Measurements from ENCODE around the gene POU2AF3. TPM values are rescaled to one million over a fixed set of nuclear protein-coding genes. Genes with fewer than 3 reads are reported as not detected.
"Not testable (repeated sequence)": the region's sequence is repeated elsewhere in the genome, so short reads cannot be mapped to it uniquely, and the experiment has no call there.

The POU2AF3 gene
- total and polyA plus RNA-seq, 10 of the 15 experiments (the other 5 are each of a cell fraction or from before 2014, with no cell fraction given): 0.17 TPM; not detected in 8

- intact Hi-C loops (cut with micrococcal nuclease; ENCODE audit: unreplicated experiment); H3K27ac ChIP-seq (ENCODE audit: control insufficient read depth, insufficient read depth); H3K4me2 ChIP-seq (ENCODE audit: control insufficient read depth, insufficient read depth); H4K20me1 ChIP-seq (ENCODE audit: control insufficient read depth, insufficient read depth); BruUV-seq (replicated peaks); H3K4me3 ChIP-seq; POLR2A ChIA-PET; FAIRE-seq; in situ Hi-C loops (cut with MboI); DNase-seq (ENCODE audit: low read depth, low spot score); H3K4me1 ChIP-seq (ENCODE audit: control insufficient read depth, insufficient read depth, low read length); H3K36me3 ChIP-seq (ENCODE audit: control insufficient read depth in 2 of 2, insufficient read depth in 2 of 2, low read length in 1 of 2); H3K9me3 ChIP-seq (replicated peaks; ENCODE audit: control insufficient read depth, insufficient read depth, low read length); H2AFZ ChIP-seq (ENCODE audit: control insufficient read depth, low read depth, low read length); RAD21 ChIA-PET (ENCODE audit: unreplicated experiment); H3K79me2 ChIP-seq (ENCODE audit: control insufficient read depth, insufficient read depth, low read length); ATAC-seq; H3K27me3 ChIP-seq (replicated peaks in 1 of 2; ENCODE audit: control insufficient read depth in 2 of 2, insufficient read depth in 2 of 2, low read length in 1 of 2); H3K9ac ChIP-seq (ENCODE audit: control insufficient read depth, insufficient read depth, low read length): not testable (repeated sequence)
- ChIA-PET SMC1A (ENCODE audit: uncharacterized antibody, unreplicated experiment) (interaction anchor here (1.1 kb wide), 1 partner anchor 125 kb away, joined by 4 read pairs; no protein-coding TSS in a partner anchor), CTCF (interaction anchor here (1.4 kb wide), 1 partner anchor 126 kb away, joined by 4 read pairs; no protein-coding TSS in a partner anchor)
- WGBS (ENCODE audit: insufficient coverage, insufficient replicate concordance, low lambda C conversion rate, missing lambda C conversion rate): no CpG with 5 or more reads among the region's 1 CpG
These were observed 5.9 kb upstream of the POU2AF3 start for GRCh38 chr11:111292408-111292807.

GRCh38 chr11:111296196-111296595 is 2.1 kb upstream of the POU2AF3 start:
- no peak for FAIRE-seq
- H3K9me3 ChIP-seq (replicated peaks; ENCODE audit: control insufficient read depth, insufficient read depth, low read length): no peaks in the 10 kb centered on the region
- 42% methylated on average over 3 of the region's 3 CpGs for WGBS (ENCODE audit: insufficient coverage, insufficient replicate concordance, low lambda C conversion rate, missing lambda C conversion rate)
- H3K27ac ChIP-seq (ENCODE audit: control insufficient read depth, insufficient read depth): no peak overlapping the region
- no peak for DNase-seq (ENCODE audit: low read depth, low spot score)
- in situ Hi-C loops (cut with MboI) (no loop called here), intact Hi-C loops (cut with micrococcal nuclease; ENCODE audit: unreplicated experiment) (no loop called here)
- H3K9ac ChIP-seq (ENCODE audit: control insufficient read depth, insufficient read depth, low read length): no peak overlapping the region
- no peaks in the 10 kb centered on the region for H3K79me2 ChIP-seq (ENCODE audit: control insufficient read depth, insufficient read depth, low read length)
- ATAC-seq: no peak
- H3K27me3 ChIP-seq (replicated peaks in 1 of 2; ENCODE audit: control insufficient read depth in 2 of 2, insufficient read depth in 2 of 2, low read length in 1 of 2): peaks cover 0 to 7% of the 10 kb centered on the region in 2 experiments; a peak in 3 of 4 replicates
- no peaks in the 10 kb centered on the region for H4K20me1 ChIP-seq (ENCODE audit: control insufficient read depth, insufficient read depth)
- H2AFZ ChIP-seq (ENCODE audit: control insufficient read depth, low read depth, low read length): no peak overlapping the region
- ChIA-PET RAD21 (ENCODE audit: unreplicated experiment) (interaction anchor here (0.8 to 1.4 kb wide), 4 partner anchors 13 to 131 kb away, joined by 3 read pairs; no protein-coding TSS in a partner anchor), CTCF (interaction anchor here (4.2 to 4.4 kb wide), 2 partner anchors 13 to 127 kb away, joined by 16 to 21 read pairs; no protein-coding TSS in a partner anchor), SMC1A (ENCODE audit: uncharacterized antibody, unreplicated experiment) (interaction anchor here (1.7 kb wide), 1 partner anchor 127 kb away, joined by 6 read pairs; no protein-coding TSS in a partner anchor), POLR2A (no interaction called here)
- H3K36me3 ChIP-seq (ENCODE audit: control insufficient read depth in 2 of 2, insufficient read depth in 2 of 2, low read length in 1 of 2): no peaks in the 10 kb centered on the region
- H3K4me1 ChIP-seq (ENCODE audit: control insufficient read depth, insufficient read depth, low read length): no peaks in the 10 kb centered on the region
- H3K4me2 ChIP-seq (ENCODE audit: control insufficient read depth, insufficient read depth): no peak overlapping the region
- H3K4me3 ChIP-seq: no peak overlapping the region
- no TSS peak for BruUV-seq (replicated peaks)
- TF ChIP-seq SIX5 (IDR thresholded peaks at IDR 0.05; ENCODE audit: low read depth, low read length, severe bottlenecking): no peak
- no peak for TF ChIP-seq HDAC6 (IDR thresholded peaks at IDR 0.05; ENCODE audit: unreplicated experiment)
- TF ChIP-seq MLLT1 (IDR thresholded peaks at IDR 0.05): no peak
- no peak for TF ChIP-seq ZNF24 (IDR thresholded peaks at IDR 0.05)
- TF ChIP-seq IKZF1 (conservative IDR thresholded peaks at IDR 0.05): no peak
- no peak for TF ChIP-seq HDGF (IDR thresholded peaks at IDR 0.05)
- no peak for TF ChIP-seq ATF7 (IDR thresholded peaks at IDR 0.05; ENCODE audit: low read depth)
- no peak for TF ChIP-seq ATF2 (IDR thresholded peaks at IDR 0.05; ENCODE audit: low read length)
- TF ChIP-seq SKIL (IDR thresholded peaks at IDR 0.05; ENCODE audit: low read depth, poor library complexity, severe bottlenecking): no peak
- TF ChIP-seq ZNF217 (IDR thresholded peaks at IDR 0.05): no peak
- TF ChIP-seq CHD4 (IDR thresholded peaks at IDR 0.05): no peak
- TF ChIP-seq ZNF622 (IDR thresholded peaks at IDR 0.05): no peak
- TF ChIP-seq HCFC1 (IDR thresholded peaks at IDR 0.05; ENCODE audit: low read length): no peak
- TF ChIP-seq MYB (IDR thresholded peaks at IDR 0.05; ENCODE audit: borderline replicate concordance, low read depth, low read length): no peak
